ENCODE data around the gene CRAMP1. TPM values are rescaled to one million over a fixed set of nuclear protein-coding genes. Genes with fewer than 3 reads are reported as not detected.

The CRAMP1 gene
- total RNA-seq, 2 experiments from 2014 or later: 15.1 to 15.7 TPM

DNA sequence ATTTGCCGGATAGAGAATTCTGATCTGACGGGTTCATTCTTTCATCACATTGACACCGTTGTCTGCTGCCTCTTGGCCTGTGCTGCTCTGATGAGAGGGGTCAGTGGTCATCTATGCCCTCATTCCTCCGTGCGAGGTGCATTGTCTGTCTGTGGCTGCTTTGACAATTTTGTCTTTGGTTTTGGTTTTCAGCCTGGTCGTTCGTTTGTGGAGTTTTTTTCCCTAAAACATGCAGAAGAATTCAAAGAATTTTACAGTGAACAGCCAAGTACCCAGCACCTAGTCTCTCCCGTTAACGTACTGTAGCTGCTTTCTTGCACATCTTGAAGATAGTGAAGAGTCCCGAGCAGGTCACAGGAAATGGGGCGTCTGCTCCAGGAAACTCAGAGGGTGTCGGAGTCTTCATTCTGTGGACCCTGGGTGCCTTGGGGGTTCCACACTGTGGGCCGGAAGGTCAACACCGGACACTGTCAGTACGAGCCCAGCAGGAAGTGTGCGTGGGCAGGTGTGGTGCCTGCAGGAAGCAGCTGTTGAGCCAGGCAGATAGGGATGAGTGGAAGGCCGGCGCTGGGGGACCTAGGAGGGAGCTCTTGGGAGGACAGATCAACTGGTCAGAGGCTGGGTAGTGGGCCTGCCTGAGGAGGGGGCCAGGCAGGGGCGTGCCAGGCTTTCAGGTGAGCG lies 28.2 kb downstream of the CRAMP1 start:
- POLR2A ChIA-PET: interaction anchor here (1.2 kb wide), 1 partner anchor 11 kb away, joined by 3 read pairs; no protein-coding TSS in a partner anchor

GRCh38 chr16:1641261-1641660 lies 29.1 kb downstream of the CRAMP1 start:
- ChIA-PET POLR2A (interaction anchor here (1.2 kb wide), 1 partner anchor 11 kb away, joined by 3 read pairs; no protein-coding TSS in a partner anchor), CTCF (no interaction called here)
- intact Hi-C loops (cut with micrococcal nuclease): no loop called here
- H3K36me3 Mint-ChIP-seq (ENCODE audit: low read depth): peaks cover 28% of the 10 kb centered on the region
- no peak overlapping the region for H3K4me3 Mint-ChIP-seq
- peaks cover 16% of the 10 kb centered on the region for H3K4me1 Mint-ChIP-seq (ENCODE audit: low read depth)
- no peaks in the 10 kb centered on the region for H3K9me3 Mint-ChIP-seq
- DNase-seq (no peak), ATAC-seq (no peak)
- H3K27ac Mint-ChIP-seq: no peak overlapping the region
- no peaks in the 10 kb centered on the region for H3K27me3 Mint-ChIP-seq
- TF ChIP-seq, protein P1, sequence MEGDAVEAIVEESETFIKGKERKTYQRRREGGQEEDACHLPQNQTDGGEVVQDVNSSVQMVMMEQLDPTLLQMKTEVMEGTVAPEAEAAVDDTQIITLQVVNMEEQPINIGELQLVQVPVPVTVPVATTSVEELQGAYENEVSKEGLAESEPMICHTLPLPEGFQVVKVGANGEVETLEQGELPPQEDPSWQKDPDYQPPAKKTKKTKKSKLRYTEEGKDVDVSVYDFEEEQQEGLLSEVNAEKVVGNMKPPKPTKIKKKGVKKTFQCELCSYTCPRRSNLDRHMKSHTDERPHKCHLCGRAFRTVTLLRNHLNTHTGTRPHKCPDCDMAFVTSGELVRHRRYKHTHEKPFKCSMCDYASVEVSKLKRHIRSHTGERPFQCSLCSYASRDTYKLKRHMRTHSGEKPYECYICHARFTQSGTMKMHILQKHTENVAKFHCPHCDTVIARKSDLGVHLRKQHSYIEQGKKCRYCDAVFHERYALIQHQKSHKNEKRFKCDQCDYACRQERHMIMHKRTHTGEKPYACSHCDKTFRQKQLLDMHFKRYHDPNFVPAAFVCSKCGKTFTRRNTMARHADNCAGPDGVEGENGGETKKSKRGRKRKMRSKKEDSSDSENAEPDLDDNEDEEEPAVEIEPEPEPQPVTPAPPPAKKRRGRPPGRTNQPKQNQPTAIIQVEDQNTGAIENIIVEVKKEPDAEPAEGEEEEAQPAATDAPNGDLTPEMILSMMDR (IDR thresholded peaks at IDR 0.05): no peak

More for the DNA sequence above, 28.2 kb downstream of the CRAMP1 start:
- Mint-ChIP-seq H3K36me3 (ENCODE audit: low read depth) (peaks cover 21% of the 10 kb centered on the region), H3K4me3 (no peak overlapping the region), H3K4me1 (ENCODE audit: low read depth) (peaks cover 7% of the 10 kb centered on the region), H3K27ac (no peak overlapping the region), H3K27me3 (no peaks in the 10 kb centered on the region), H3K9me3 (no peaks in the 10 kb centered on the region)
- ATAC-seq: no peak
- TF ChIP-seq, protein P1 (IDR thresholded peaks at IDR 0.05): no peak
- no peak for DNase-seq
- CTCF ChIA-PET: no interaction called here
- intact Hi-C loops (cut with micrococcal nuclease): no loop called here

DNA sequence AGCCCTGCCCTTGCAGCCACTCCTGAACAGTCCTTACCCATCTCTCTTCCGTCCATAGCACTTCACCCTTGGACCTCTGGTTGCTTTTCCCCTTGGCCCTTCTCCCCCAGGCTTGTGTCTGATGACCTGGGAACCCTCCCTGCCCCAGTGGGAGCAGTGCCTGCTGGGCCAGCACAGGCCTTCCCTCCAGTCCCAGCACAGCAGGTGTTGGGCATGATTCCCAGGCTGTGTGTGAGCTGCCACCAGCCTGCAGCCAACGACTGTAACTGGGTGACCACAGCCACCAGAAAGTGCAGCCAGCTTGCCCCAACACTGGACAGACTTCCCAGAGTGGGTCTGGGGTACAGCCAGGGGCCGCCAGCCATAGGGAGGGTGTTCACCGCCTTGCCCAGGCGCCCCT lies 30.0 kb downstream of the CRAMP1 start:
- Mint-ChIP-seq H3K27ac (no peak overlapping the region), H3K4me3 (no peak overlapping the region), H3K9me3 (no peaks in the 10 kb centered on the region), H3K36me3 (ENCODE audit: low read depth) (peaks cover 32% of the 10 kb centered on the region), H3K27me3 (no peaks in the 10 kb centered on the region), H3K4me1 (ENCODE audit: low read depth) (peaks cover 21% of the 10 kb centered on the region)
- POLR2A ChIA-PET: no interaction called here
- CTCF ChIA-PET: no interaction called here
- no peak for ATAC-seq
- intact Hi-C loops (cut with micrococcal nuclease): no loop called here
- TF ChIP-seq, protein P1 (IDR thresholded peaks at IDR 0.05): no peak
- no peak for DNase-seq

- DNase-seq (no peak), ATAC-seq (no peak)
- CTCF ChIA-PET: no interaction called here
- intact Hi-C loops (cut with micrococcal nuclease): no loop called here
- TF ChIP-seq, protein P1 (IDR thresholded peaks at IDR 0.05): no peak
- no peak overlapping the region for H3K4me3 Mint-ChIP-seq
- H3K27me3 Mint-ChIP-seq: no peaks in the 10 kb centered on the region
- POLR2A ChIA-PET: no interaction called here
- H3K9me3 Mint-ChIP-seq: no peaks in the 10 kb centered on the region
- H3K36me3 Mint-ChIP-seq (ENCODE audit: low read depth): peaks cover 34% of the 10 kb centered on the region
- H3K4me1 Mint-ChIP-seq (ENCODE audit: low read depth): peaks cover 21% of the 10 kb centered on the region
- H3K27ac Mint-ChIP-seq: no peak overlapping the region
Observed at GRCh38 chr16:1642753-1643152, 30.6 kb downstream of the CRAMP1 start.

GRCh38 chr16:1643521-1643920 lies 31.4 kb downstream of the CRAMP1 start:
- Mint-ChIP-seq H3K27me3 (no peaks in the 10 kb centered on the region), H3K9me3 (no peaks in the 10 kb centered on the region), H3K4me3 (no peak overlapping the region), H3K27ac (no peak overlapping the region), H3K4me1 (ENCODE audit: low read depth) (peaks cover 24% of the 10 kb centered on the region), H3K36me3 (ENCODE audit: low read depth) (peaks cover 38% of the 10 kb centered on the region)
- intact Hi-C loops (cut with micrococcal nuclease): no loop called here
- ATAC-seq (no peak), DNase-seq (no peak)
- ChIA-PET CTCF (no interaction called here), POLR2A (interaction anchor here (1.2 kb wide), 1 partner anchor 24 kb away, joined by 3 read pairs; no protein-coding TSS in a partner anchor)
- TF ChIP-seq, protein P1 (IDR thresholded peaks at IDR 0.05): no peak
